Measurements from ENCODE around the gene CAMK2D. TPM values are rescaled to one million over a fixed set of nuclear protein-coding genes. Genes with fewer than 3 reads are reported as not detected.
A peak's percentile ranks its signal among the peaks of the same experiment; 100 is the strongest.

Gene CAMK2D
- total RNA-seq, 1 donor from 2014 or later = 50.3 TPM

GRCh38 chr4:113783289-113783688 lies 21.8 kb upstream of the CAMK2D start:
- no peak for DNase-seq (ENCODE audit: extremely low spot score in 2 of 2)
- Histone ChIP-seq H3K36me3 (no peaks in the 10 kb centered on the region), H3K4me1 (peaks cover 8% of the 10 kb centered on the region), H3K27ac (no peak overlapping the region), H3K4me3 (no peak overlapping the region), H3K27me3 (no peaks in the 10 kb centered on the region), H3K9me3 (no peaks in the 10 kb centered on the region)
- TF ChIP-seq POLR2AphosphoS5 (IDR thresholded peaks at IDR 0.05; ENCODE audit: insufficient read depth in 1 of 2, low read depth in 1 of 2) = no peak
- TF ChIP-seq POLR2A (IDR thresholded peaks at IDR 0.05) = no peak
- TF ChIP-seq CTCF (IDR thresholded peaks at IDR 0.05) = no peak
- intact Hi-C loops (cut with DNase I) = no loop called here

DNA sequence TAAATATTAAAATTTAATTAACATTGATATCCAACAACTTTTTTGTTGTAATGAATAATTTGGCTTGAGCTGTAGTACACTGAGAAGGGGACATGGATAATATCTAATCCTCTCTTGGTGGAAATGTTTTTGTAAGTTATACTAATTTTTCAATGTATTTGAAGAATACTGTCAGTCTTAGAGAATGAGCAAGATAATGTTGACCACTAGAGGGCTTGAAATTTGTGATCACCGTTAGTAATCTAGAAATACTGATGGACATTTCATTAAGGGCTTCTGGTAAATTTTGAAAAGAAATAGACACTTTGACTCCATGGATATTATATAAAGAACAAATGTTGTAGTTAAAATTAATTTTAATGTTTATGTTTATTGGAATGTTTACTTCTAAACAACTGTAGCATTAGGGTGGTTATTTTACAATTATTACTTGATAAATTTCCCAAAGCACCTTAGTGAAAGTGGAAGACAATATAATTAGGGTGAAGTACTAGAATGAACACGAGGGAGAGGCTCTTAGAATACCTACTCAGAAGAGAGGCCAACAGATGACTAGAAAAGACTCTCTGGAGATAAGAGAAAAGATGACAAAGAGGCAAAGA lies 20.0 kb upstream of the CAMK2D start:
- H3K36me3 ChIP-seq = no peaks in the 10 kb centered on the region
- H3K27ac ChIP-seq = no peak overlapping the region
- TF ChIP-seq POLR2AphosphoS5 (IDR thresholded peaks at IDR 0.05; ENCODE audit: insufficient read depth in 1 of 2, low read depth in 1 of 2) (no peak), POLR2A (IDR thresholded peaks at IDR 0.05) (no peak), CTCF (IDR thresholded peaks at IDR 0.05) (peak in 2 of 3 experiments; percentile 7 to 53)
- no peak overlapping the region for H3K4me3 ChIP-seq
- H3K27me3 ChIP-seq = no peaks in the 10 kb centered on the region
- DNase-seq (ENCODE audit: extremely low spot score in 2 of 2) = no peak
- intact Hi-C loops (cut with DNase I) = no loop called here
- H3K9me3 ChIP-seq = no peaks in the 10 kb centered on the region
- H3K4me1 ChIP-seq = peaks cover 8% of the 10 kb centered on the region

DNA sequence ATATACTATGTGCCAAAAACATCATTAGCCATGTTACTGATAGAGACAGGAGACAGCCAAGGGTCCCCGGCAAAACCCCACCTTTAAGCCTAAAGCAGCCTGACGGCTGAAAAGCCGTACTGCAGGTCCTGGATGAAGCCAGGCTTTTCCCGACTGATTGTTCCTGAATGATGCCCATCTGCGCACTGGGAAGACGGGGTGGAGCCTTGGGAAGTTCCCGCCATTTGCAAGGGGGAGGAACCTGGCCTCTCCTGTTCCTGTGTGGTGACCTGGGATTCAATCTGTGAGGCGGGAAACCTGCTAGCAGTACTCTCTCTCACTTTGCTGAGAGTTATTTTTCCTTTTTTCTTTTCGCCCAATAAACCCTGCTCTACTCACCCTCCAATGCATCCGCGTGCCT lies 15.1 kb upstream of the CAMK2D start:
- Histone ChIP-seq H3K36me3 (no peaks in the 10 kb centered on the region), H3K27me3 (no peaks in the 10 kb centered on the region), H3K9me3 (no peaks in the 10 kb centered on the region), H3K27ac (no peak overlapping the region), H3K4me3 (no peak overlapping the region), H3K4me1 (no peaks in the 10 kb centered on the region)
- intact Hi-C loops (cut with DNase I) = no loop called here
- TF ChIP-seq POLR2AphosphoS5 (IDR thresholded peaks at IDR 0.05; ENCODE audit: insufficient read depth in 1 of 2, low read depth in 1 of 2) (no peak), POLR2A (IDR thresholded peaks at IDR 0.05) (no peak), CTCF (IDR thresholded peaks at IDR 0.05) (no peak)
- DNase-seq (ENCODE audit: extremely low spot score in 2 of 2) = no peak

- Histone ChIP-seq H3K27me3 (no peaks in the 10 kb centered on the region), H3K36me3 (no peaks in the 10 kb centered on the region), H3K27ac (no peak overlapping the region), H3K4me1 (no peaks in the 10 kb centered on the region), H3K9me3 (no peaks in the 10 kb centered on the region), H3K4me3 (no peak overlapping the region)
- DNase-seq (ENCODE audit: extremely low spot score in 2 of 2) = no peak
- TF ChIP-seq CTCF (IDR thresholded peaks at IDR 0.05) (no peak), POLR2AphosphoS5 (IDR thresholded peaks at IDR 0.05; ENCODE audit: insufficient read depth in 1 of 2, low read depth in 1 of 2) (no peak), POLR2A (IDR thresholded peaks at IDR 0.05) (no peak)
- intact Hi-C loops (cut with DNase I) = no loop called here
These were observed 14.5 kb upstream of the CAMK2D start for GRCh38 chr4:113776016-113776415.

- intact Hi-C loops (cut with DNase I) = no loop called here
- no peak overlapping the region for H3K27ac ChIP-seq
- DNase-seq (ENCODE audit: extremely low spot score in 2 of 2) = no peak
- H3K36me3 ChIP-seq = no peaks in the 10 kb centered on the region
- no peaks in the 10 kb centered on the region for H3K9me3 ChIP-seq
- TF ChIP-seq CTCF (IDR thresholded peaks at IDR 0.05) (no peak), POLR2A (IDR thresholded peaks at IDR 0.05) (no peak), POLR2AphosphoS5 (IDR thresholded peaks at IDR 0.05; ENCODE audit: insufficient read depth in 1 of 2, low read depth in 1 of 2) (no peak)
- H3K27me3 ChIP-seq = no peaks in the 10 kb centered on the region
- no peak overlapping the region for H3K4me3 ChIP-seq
- no peaks in the 10 kb centered on the region for H3K4me1 ChIP-seq
These were observed 12.2 kb upstream of the CAMK2D start for GRCh38 chr4:113773756-113774155.
